ENCODE measurements around the gene ADH1C. TPM values are rescaled to one million over a fixed set of nuclear protein-coding genes. Genes with fewer than 3 reads are reported as not detected.

ADH1C gene
- 8.2 TPM for total RNA-seq
- long read RNA-seq, transcript ADH1C-204 (9 exons, 1,740 nt): major isoform, 7 of 8 reads
- long read RNA-seq, partial matches to known transcripts: 0 of 8 reads
- long read RNA-seq, other reads (novel, unspliced or antisense): 1 of 8 reads

DNA sequence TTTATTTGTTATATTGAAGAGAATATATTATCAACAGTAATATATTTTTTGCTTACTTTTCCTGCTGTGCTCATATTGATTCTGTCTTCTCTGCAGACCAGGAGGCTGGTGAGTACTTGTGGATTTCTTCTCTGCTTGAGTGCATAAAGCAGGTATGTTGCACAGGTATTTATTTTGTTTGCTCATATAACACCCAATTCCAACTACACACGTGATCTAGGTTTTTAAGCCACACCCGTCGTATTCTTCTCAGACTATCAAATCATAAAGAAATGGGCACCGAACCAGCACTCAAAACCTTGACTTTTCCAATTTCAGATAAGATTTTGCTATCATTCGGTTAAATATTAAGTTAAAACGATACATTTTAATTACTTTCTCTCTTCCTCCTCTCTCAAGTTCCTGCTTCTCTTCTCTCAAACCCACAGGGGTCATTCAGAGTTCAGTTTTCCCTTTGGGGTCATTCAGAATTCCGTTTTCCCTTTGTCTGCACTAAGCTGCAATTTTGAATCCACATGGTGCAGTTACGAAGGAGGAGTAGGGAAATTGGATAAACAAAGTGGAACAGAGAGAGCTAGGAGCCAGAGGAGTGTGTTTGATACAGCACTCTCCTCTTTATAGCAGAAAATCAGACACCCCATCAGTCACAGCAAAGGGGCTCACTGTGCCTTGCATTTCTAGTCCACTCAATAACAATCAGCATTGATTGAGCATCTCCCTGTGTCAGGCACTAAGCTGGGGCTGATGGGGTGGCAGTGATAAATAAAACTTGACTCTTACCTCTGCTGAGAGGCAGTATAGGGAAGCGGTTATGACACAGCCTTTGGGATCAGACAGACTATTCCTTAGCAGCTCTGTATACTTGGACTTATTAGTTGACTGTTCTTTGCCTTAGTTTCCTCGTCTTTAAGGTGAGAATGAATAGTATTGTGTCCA lies at the start of gene ADH1C:
Gene ADH1C (minus strand): TSS at position 145 of the 936 bp plus-strand sequence. CDS start 71 bp downstream, at position 74.
- intact Hi-C loops (cut with DNase I): no loop called here
- H3K36me3 ChIP-seq: no peaks in the 10 kb centered on the region
- H3K4me1 ChIP-seq: no peaks in the 10 kb centered on the region
- no peaks in the 10 kb centered on the region for H3K9me3 ChIP-seq
- H3K27ac ChIP-seq: peak within 1 kb of the TSS; percentile 14
- DNase-seq: no peak
- H3K4me3 ChIP-seq: peak within 1 kb of the TSS; percentile 9
- no peaks in the 10 kb centered on the region for H3K27me3 ChIP-seq (ENCODE audit: low read depth)
- TF ChIP-seq, protein P1, sequence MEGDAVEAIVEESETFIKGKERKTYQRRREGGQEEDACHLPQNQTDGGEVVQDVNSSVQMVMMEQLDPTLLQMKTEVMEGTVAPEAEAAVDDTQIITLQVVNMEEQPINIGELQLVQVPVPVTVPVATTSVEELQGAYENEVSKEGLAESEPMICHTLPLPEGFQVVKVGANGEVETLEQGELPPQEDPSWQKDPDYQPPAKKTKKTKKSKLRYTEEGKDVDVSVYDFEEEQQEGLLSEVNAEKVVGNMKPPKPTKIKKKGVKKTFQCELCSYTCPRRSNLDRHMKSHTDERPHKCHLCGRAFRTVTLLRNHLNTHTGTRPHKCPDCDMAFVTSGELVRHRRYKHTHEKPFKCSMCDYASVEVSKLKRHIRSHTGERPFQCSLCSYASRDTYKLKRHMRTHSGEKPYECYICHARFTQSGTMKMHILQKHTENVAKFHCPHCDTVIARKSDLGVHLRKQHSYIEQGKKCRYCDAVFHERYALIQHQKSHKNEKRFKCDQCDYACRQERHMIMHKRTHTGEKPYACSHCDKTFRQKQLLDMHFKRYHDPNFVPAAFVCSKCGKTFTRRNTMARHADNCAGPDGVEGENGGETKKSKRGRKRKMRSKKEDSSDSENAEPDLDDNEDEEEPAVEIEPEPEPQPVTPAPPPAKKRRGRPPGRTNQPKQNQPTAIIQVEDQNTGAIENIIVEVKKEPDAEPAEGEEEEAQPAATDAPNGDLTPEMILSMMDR (IDR thresholded peaks at IDR 0.05): no peak
- peak in 1 of 2 donors; percentile 67 for ATAC-seq

DNA sequence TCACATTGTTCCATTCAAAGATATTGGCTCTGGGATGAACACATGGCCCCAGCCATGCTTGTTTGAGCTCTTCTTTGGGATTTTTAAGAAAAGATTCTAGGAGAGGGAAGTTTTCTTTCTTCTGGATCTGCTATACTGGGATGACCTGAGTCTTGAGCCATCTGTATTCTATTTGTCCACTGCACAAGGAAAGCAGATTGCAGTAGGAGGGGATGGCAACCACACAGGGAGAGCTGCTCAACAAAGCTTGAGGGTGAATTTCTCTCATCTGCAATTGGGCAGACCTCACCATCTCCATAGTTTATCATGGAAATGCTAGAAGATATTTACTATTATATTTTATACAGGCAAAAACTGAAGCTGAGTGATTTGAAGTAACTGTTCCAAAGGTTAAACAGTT lies 48.3 kb upstream of the ADH1C start:
- Histone ChIP-seq H3K4me3 (no peak overlapping the region), H3K36me3 (no peaks in the 10 kb centered on the region), H3K27ac (no peak overlapping the region), H3K27me3 (ENCODE audit: low read depth) (no peaks in the 10 kb centered on the region), H3K4me1 (peaks cover 18% of the 10 kb centered on the region), H3K9me3 (no peaks in the 10 kb centered on the region)
- ATAC-seq: no peak
- intact Hi-C loops (cut with DNase I): loop anchor here (10.0 kb wide), 1 partner anchor 276 kb away; no protein-coding TSS in a partner anchor
- TF ChIP-seq, protein P1 (IDR thresholded peaks at IDR 0.05): no peak
- DNase-seq: no peak

DNA sequence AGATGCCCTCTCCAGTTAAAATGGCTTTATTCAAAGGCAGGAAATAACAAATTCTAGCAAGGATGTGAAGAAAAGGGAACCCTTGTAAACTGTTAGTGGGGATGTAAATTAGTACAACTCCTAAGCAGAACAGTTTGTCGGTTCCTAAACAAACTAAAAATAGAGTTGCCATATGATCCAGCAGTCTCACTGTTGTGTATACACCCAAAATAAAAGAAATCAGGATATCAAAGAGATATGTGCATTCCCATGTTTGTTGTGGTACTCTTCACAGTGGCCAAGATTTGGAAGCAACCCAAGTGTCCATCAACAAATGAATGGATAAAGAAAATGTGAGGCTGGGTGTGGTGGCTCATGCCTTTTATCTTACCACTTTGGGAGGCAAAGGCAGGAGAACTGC lies 46.5 kb upstream of the ADH1C start:
- H3K27ac ChIP-seq: no peak overlapping the region
- no peaks in the 10 kb centered on the region for H3K9me3 ChIP-seq
- H3K4me1 ChIP-seq: peaks cover 8% of the 10 kb centered on the region
- ATAC-seq (no peak), DNase-seq (no peak)
- TF ChIP-seq, protein P1 (IDR thresholded peaks at IDR 0.05): no peak
- H3K27me3 ChIP-seq (ENCODE audit: low read depth): no peaks in the 10 kb centered on the region
- intact Hi-C loops (cut with DNase I): no loop called here
- H3K4me3 ChIP-seq: no peak overlapping the region
- no peaks in the 10 kb centered on the region for H3K36me3 ChIP-seq

DNA sequence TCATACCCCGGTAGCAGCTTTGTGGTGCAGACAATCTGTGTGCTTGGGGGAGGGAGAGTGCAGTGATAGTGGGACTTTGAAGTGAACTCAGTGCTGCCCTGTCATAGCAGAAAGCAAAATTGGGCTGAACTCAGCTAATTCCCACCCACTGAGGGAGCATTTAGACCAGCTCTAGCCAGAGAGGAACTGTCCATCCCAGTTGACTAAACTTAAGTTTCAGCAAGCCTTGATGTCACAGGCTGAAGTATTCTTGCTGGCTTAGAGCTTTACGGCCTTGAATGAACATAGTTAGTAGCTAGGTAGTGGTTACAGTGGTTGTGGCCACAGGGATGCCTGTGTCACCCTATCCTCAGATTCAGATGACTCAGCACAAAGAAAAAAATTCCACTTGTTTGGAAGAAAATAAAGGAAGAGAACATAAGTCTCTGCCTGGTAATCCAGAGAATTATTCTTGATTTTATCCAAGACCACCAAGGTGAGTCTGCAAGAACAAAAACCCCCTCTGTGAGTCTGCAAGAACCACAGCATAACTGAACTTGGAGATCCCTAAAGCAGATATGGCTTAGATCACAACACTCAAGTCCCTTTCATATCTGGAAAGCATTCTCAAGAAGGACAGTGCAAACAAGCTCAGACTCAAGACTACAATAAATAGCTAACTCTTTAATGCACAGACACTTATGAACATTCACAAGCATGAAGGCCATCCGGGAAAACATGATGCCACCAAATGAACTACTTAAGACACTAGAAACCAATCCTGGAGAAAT lies 43.2 kb upstream of the ADH1C start:
- H3K4me3 ChIP-seq: no peak overlapping the region
- H3K36me3 ChIP-seq: no peaks in the 10 kb centered on the region
- peaks cover 5% of the 10 kb centered on the region for H3K4me1 ChIP-seq
- intact Hi-C loops (cut with DNase I): no loop called here
- H3K27me3 ChIP-seq (ENCODE audit: low read depth): no peaks in the 10 kb centered on the region
- TF ChIP-seq, protein P1 (IDR thresholded peaks at IDR 0.05): no peak
- no peak for DNase-seq
- ATAC-seq: peak in 1 of 2 donors; percentile 13
- H3K9me3 ChIP-seq: no peaks in the 10 kb centered on the region
- H3K27ac ChIP-seq: peak overlapping the region; percentile 48

DNA sequence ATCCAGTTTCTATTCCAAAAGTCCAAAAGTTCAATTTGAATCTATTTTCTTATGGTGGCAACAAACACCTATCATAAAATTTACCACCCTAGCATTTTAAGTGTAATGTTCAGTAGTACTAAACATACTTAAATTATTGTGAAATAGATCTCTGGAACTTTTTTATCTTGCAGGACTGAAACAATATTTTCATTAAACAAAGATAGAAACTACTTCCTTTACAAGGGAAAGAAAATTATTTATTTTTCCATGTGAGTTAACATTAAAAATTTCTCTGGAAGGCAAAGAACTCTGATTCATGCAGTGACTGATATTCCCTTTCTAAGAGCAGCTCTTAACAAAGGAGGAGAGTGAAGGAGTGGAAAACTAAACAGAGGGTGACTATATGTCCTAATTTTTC lies 42.4 kb upstream of the ADH1C start:
- ATAC-seq (peak in 1 of 2 donors; percentile 47), DNase-seq (no peak)
- peaks cover 5% of the 10 kb centered on the region for H3K4me1 ChIP-seq
- no peak overlapping the region for H3K4me3 ChIP-seq
- intact Hi-C loops (cut with DNase I): no loop called here
- H3K36me3 ChIP-seq: no peaks in the 10 kb centered on the region
- peak overlapping the region; percentile 48 for H3K27ac ChIP-seq
- no peaks in the 10 kb centered on the region for H3K27me3 ChIP-seq (ENCODE audit: low read depth)
- TF ChIP-seq, protein P1 (IDR thresholded peaks at IDR 0.05): no peak
- no peaks in the 10 kb centered on the region for H3K9me3 ChIP-seq
